Fibroblast of villous mesenchyme (primary cell): ENCODE results near the gene RPL31. TPM values are rescaled to one million over a fixed set of nuclear protein-coding genes. Genes with fewer than 3 reads are reported as not detected.

Experiments used
- DNase-seq: peaks from one replicate; pipeline ENCODE4 v3.0.0-alpha.2; 2010; ENCODE audit warnings: low read depth
- H3K4me3 ChIP-seq: 2 replicates; pipeline ENCODE4 v1.5.1; 2011; ENCODE audit warnings: low read depth, mild to moderate bottlenecking, low read length
- CTCF ChIP-seq: IDR thresholded peaks from 2 replicates; pipeline ENCODE4 v1.5.1; 2012; ENCODE audit warnings: low read depth, mild to moderate bottlenecking, low read length; ENCODE audit not compliant: insufficient read depth
- total RNA-seq: library from RNA; depleted of rRNA; stranded (reverse); fragments of >200 nt; gene quantifications from 2 replicates; pipeline ENCODE4 v1.2.3, GENCODE V29; 2012

RPL31 gene
- total RNA-seq, result 672 and 815 TPM in 2 replicates

DNA sequence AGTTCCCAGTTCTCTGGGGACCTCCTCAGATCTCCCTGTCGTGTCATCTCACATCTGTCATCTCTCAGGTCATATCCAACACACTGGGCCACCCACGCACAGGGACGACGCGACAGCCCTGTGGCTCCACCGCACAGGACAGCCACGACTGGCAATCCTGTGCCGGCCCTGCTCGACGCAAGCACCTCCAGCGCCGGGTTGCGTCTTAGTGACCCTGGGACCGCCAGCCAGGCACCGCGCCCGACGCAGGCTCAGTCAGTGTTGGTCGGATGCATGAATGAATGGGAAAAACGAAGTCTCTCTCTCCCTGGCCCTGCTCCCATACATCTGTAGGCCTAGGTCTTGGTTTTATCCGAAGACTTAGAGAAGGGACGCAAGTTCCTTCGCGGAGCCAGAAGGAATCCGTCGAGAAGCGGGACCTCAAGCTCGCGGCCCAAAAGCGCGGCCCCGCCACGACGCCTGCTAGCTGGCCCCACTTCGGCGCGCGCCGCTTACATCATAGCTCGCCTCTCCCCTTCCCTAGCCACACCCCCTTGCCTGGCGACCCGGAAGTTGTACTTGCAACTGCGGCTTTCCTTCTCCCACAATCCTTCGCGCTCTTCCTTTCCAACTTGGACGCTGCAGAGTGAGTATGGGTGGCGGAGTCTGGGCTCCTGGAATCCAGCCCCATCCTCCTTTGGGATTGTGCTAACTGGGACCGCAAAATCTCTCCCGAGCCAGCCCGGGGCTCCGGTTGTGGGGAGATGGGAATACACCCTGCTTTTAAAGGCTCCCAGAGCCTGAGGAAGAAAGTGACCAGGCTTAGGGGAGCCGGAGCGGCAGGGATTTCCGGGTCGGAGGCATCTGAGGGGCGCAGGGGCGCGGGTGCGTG, at the start of gene RPL31:
Gene RPL31 (plus strand): TSS at position 599 of the 871 bp plus-strand sequence. CDS start 413 bp downstream, outside the sequence.
- peak within 1 kb of the TSS; percentile 92 for H3K4me3 ChIP-seq
- peak; percentile 97 for DNase-seq
- no peak for TF ChIP-seq CTCF

DNA sequence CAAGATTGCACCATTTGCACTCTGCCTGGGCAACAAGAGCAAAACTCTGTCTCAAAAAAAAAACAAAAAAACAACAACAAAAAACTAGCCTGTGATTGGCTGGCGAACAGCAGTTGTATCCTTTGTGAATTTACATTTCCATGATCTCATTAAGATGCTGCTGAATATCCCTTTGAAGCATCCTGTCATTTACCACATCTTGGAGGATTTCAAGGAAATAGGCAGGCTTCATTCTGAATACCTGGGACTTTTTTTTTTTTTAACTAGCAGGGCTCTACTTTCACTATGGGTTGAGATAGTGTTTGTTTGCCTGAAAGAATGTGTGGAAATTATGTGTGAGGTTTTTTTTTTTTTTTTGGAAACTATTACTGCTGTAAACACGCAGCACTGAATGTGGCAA, 49.6 kb upstream of the RPL31 start:
- no peak for DNase-seq
- TF ChIP-seq CTCF, result no peak
- H3K4me3 ChIP-seq, result no peak overlapping the region

GRCh38 chr2:100953406-100954043, 48.6 kb upstream of the RPL31 start:
- TF ChIP-seq CTCF, result no peak
- no peak overlapping the region for H3K4me3 ChIP-seq
- no peak for DNase-seq

- no peak overlapping the region for H3K4me3 ChIP-seq
- no peak for DNase-seq
- TF ChIP-seq CTCF, result no peak
Observed at GRCh38 chr2:100954044-100954420, 48.1 kb upstream of the RPL31 start.

GRCh38 chr2:100955226-100955625, 46.9 kb upstream of the RPL31 start:
- DNase-seq, result no peak
- H3K4me3 ChIP-seq, result no peak overlapping the region
- TF ChIP-seq CTCF, result no peak

DNA sequence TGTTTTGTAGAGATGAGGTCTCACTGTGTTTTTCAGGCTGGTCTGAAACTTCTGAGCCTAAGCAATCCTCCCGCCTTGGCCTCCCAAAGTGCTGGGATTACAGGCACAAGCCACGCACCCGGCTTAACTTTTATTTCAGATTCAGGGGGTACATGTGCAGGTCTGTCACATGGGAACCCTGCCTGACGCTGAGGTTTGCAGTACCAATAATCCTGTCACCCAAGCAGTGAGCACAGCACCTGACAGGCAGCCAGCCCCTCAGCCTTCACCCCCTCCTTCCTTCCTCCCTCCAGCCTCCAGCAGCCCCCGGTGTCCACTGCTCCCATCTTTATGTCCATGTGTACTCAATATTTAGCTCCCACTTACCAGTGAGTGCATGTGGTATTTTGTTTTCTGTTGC, 46.0 kb upstream of the RPL31 start:
- no peak for TF ChIP-seq CTCF
- H3K4me3 ChIP-seq, result no peak overlapping the region
- no peak for DNase-seq
